Measurements from ENCODE around the gene KRTAP12-1. TPM values are rescaled to one million over a fixed set of nuclear protein-coding genes. Genes with fewer than 3 reads are reported as not detected.

The KRTAP12-1 gene
- total and polyA plus RNA-seq, 4 donors: not detected

DNA sequence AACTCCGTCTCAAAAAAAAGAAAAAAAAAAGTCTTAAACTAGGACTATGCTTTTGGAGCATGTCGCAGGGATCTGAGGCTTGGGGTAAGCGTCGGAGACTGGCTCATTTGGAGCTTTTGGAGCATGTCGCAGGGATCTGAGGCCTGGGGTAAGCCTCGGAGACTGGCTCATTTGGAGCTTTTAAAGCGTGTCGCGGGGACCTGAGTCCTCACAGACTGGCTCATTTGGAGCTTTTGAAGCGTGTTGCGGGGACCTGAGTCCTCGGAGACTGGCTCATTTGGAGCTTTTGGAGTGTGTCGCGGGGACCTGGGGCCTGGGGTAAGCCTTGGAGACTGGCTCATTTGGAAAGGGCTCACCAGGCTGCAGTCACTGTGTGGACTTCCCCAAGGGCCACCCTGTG is 43.0 kb upstream of the KRTAP12-1 start:
- H3K4me3 ChIP-seq (ENCODE audit: low read length in 2 of 2): no peak overlapping the region
- WGBS, 2 donors: 94 to 95% methylated on average over 14 of the region's 14 CpGs
- intact Hi-C loops (cut with DNase I): no loop called here
- ATAC-seq (ENCODE audit: low FRiP score): no peak
- H3K9me3 ChIP-seq (ENCODE audit: control insufficient read depth, low read length): no peaks in the 10 kb centered on the region
- no peak for DNase-seq
- H3K27me3 ChIP-seq (ENCODE audit: control insufficient read depth in 1 of 2, insufficient read depth in 2 of 2, low read length in 1 of 2): no peaks in the 10 kb centered on the region
- no peak overlapping the region for H3K27ac ChIP-seq (ENCODE audit: low read depth in 1 of 2, low read length in 2 of 2)
- no peaks in the 10 kb centered on the region for H3K4me1 ChIP-seq (ENCODE audit: control insufficient read depth in 1 of 2, insufficient read depth in 2 of 2, low read length in 2 of 2)
- H3K36me3 ChIP-seq (ENCODE audit: control insufficient read depth in 1 of 2, insufficient read depth in 2 of 2, low read length in 1 of 2): no peaks in the 10 kb centered on the region

DNA sequence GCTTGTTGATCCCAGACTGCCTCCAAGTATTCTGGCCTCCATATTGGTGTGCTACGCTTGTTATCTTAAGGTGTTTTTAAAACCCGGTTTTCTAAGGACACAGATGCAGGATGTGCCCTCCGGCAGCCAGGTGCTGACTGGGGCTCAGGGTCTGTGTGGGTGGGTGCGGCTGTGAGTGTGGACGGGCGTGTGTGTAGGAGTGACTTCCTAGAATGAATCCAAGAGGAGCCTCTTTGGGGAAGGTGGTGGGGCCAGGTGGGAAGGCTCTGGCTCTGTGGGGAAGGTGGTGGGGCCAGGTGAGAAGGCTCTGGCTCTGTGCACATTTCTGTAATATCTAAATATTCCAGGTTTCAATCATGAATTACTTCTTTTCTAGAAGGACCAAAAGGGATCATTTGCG is 42.2 kb upstream of the KRTAP12-1 start:
- no peak for ATAC-seq (ENCODE audit: low FRiP score)
- no peaks in the 10 kb centered on the region for H3K27me3 ChIP-seq (ENCODE audit: control insufficient read depth in 1 of 2, insufficient read depth in 2 of 2, low read length in 1 of 2)

DNA sequence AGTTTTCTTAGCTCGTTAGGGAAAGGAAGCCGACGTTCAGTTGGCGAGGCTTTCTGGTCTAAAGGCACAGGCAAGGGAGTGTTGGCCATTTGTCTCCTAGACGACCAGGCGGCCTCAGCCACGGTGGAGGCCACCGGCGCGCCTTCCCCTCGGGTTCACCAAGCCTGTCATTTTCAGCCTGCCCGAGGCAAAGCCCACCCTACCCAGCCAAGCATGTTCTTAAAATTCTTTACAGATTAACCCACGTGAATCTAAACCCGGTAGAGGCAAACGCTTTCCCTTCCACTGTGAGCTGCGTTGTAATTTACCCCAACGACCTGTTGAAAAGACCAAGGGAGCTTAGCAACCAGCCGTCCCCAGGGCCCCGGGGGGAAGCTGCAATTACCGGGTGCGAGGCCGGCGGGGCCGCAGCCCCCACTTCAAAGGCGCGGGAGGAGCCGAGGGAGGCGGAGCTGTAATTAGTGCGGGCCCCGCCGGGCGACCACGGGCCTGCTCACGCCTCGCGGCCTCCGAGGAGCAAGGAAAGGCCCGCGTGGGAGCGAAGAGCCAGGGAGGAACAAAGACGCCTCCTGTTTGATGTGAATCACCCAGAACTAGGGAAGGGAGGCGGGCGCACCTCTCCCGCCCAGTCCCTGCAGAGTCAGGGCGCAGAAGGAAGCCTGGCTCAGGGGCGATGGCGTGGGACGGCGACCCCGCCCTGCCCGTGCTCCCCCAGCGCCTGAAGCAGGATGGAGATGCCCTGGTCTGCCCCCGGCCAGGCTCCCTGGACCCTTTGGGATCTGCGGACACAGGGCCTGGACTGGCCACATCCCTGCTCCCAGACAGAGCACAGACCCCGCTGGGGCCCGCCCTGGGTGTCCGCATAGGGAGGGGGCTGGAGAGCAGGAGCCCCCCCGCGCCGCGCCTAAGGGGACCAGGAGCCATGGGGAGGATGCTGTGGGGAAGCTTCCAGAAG is 41.5 kb upstream of the KRTAP12-1 start:
- Histone ChIP-seq H3K36me3 (ENCODE audit: control insufficient read depth in 1 of 2, insufficient read depth in 2 of 2, low read length in 1 of 2) (no peaks in the 10 kb centered on the region), H3K9me3 (ENCODE audit: control insufficient read depth, low read length) (no peaks in the 10 kb centered on the region), H3K4me3 (ENCODE audit: low read length in 2 of 2) (no peak overlapping the region), H3K27me3 (ENCODE audit: control insufficient read depth in 1 of 2, insufficient read depth in 2 of 2, low read length in 1 of 2) (no peaks in the 10 kb centered on the region), H3K4me1 (ENCODE audit: control insufficient read depth in 1 of 2, insufficient read depth in 2 of 2, low read length in 2 of 2) (no peaks in the 10 kb centered on the region), H3K27ac (ENCODE audit: low read depth in 1 of 2, low read length in 2 of 2) (no peak overlapping the region)
- no peak for ATAC-seq (ENCODE audit: low FRiP score)
- WGBS, 2 donors: 35% methylated on average over 59 to 61 of the region's 61 CpGs
- intact Hi-C loops (cut with DNase I): no loop called here
- peak in 1 of 2 donors; percentile 71 for DNase-seq

More for the DNA sequence above, 42.2 kb upstream of the KRTAP12-1 start:
- no peaks in the 10 kb centered on the region for H3K9me3 ChIP-seq (ENCODE audit: control insufficient read depth, low read length)
- H3K4me3 ChIP-seq (ENCODE audit: low read length in 2 of 2): no peak overlapping the region
- no peaks in the 10 kb centered on the region for H3K36me3 ChIP-seq (ENCODE audit: control insufficient read depth in 1 of 2, insufficient read depth in 2 of 2, low read length in 1 of 2)
- intact Hi-C loops (cut with DNase I): no loop called here
- no peak for DNase-seq
- no peak overlapping the region for H3K27ac ChIP-seq (ENCODE audit: low read depth in 1 of 2, low read length in 2 of 2)
- H3K4me1 ChIP-seq (ENCODE audit: control insufficient read depth in 1 of 2, insufficient read depth in 2 of 2, low read length in 2 of 2): no peaks in the 10 kb centered on the region
- 92 to 95% methylated on average over 7 of the region's 7 CpGs for WGBS, 2 donors

DNA sequence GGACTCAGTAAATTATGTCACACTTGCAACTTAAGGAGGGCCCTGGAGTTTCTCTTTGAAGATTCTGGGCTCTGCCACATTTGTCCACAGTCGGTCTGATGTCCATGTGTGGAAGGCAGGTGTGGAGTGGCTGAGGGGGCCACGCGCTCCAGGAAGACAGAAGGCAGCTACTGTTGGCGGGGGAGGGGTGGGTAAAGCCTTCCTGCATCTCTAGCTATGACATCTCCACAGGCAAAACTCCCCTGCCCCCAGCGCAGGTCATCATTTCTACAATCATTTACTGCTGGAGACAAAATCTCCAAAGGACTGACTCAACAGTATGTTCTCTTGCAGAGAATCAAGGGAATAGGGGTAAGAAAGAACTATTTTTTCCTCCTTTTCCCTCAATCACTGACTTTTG is 40.8 kb upstream of the KRTAP12-1 start:
- intact Hi-C loops (cut with DNase I): no loop called here
- 74 to 76% methylated on average over 5 of the region's 5 CpGs for WGBS, 2 donors

DNA sequence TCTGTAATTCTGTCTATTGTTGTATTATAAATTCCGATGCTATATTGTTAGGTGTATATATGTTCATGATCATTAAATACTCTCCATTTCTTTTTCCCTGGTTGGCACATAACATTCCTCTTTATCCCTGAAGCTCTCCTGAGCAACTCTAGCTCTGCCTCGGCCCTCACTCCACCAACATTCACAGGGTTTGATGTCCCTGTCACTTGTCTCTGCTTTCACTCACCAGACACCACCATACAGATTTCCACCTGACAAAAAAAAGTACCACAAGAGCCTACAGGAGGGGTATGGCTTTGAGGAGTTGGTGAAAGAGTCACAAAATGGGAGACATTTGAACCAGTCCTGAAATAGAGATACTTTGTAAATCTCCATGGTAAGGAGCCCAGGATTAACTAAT is 38.2 kb upstream of the KRTAP12-1 start:
- Histone ChIP-seq H3K27me3 (ENCODE audit: control insufficient read depth in 1 of 2, insufficient read depth in 2 of 2, low read length in 1 of 2) (no peaks in the 10 kb centered on the region), H3K36me3 (ENCODE audit: control insufficient read depth in 1 of 2, insufficient read depth in 2 of 2, low read length in 1 of 2) (no peaks in the 10 kb centered on the region), H3K9me3 (ENCODE audit: control insufficient read depth, low read length) (no peaks in the 10 kb centered on the region), H3K27ac (ENCODE audit: low read depth in 1 of 2, low read length in 2 of 2) (no peak overlapping the region), H3K4me1 (ENCODE audit: control insufficient read depth in 1 of 2, insufficient read depth in 2 of 2, low read length in 2 of 2) (no peaks in the 10 kb centered on the region), H3K4me3 (ENCODE audit: low read length in 2 of 2) (no peak overlapping the region)
- DNase-seq (no peak), ATAC-seq (ENCODE audit: low FRiP score) (no peak)
- 87 to 93% methylated on average over 2 of the region's 2 CpGs for WGBS, 2 donors
- intact Hi-C loops (cut with DNase I): no loop called here

More for the DNA sequence above, 40.8 kb upstream of the KRTAP12-1 start:
- no peaks in the 10 kb centered on the region for H3K9me3 ChIP-seq (ENCODE audit: control insufficient read depth, low read length)
- H3K4me3 ChIP-seq (ENCODE audit: low read length in 2 of 2): no peak overlapping the region
- DNase-seq (no peak), ATAC-seq (ENCODE audit: low FRiP score) (no peak)
- no peaks in the 10 kb centered on the region for H3K4me1 ChIP-seq (ENCODE audit: control insufficient read depth in 1 of 2, insufficient read depth in 2 of 2, low read length in 2 of 2)
- no peak overlapping the region for H3K27ac ChIP-seq (ENCODE audit: low read depth in 1 of 2, low read length in 2 of 2)
- H3K36me3 ChIP-seq (ENCODE audit: control insufficient read depth in 1 of 2, insufficient read depth in 2 of 2, low read length in 1 of 2): no peaks in the 10 kb centered on the region
- no peaks in the 10 kb centered on the region for H3K27me3 ChIP-seq (ENCODE audit: control insufficient read depth in 1 of 2, insufficient read depth in 2 of 2, low read length in 1 of 2)

DNA sequence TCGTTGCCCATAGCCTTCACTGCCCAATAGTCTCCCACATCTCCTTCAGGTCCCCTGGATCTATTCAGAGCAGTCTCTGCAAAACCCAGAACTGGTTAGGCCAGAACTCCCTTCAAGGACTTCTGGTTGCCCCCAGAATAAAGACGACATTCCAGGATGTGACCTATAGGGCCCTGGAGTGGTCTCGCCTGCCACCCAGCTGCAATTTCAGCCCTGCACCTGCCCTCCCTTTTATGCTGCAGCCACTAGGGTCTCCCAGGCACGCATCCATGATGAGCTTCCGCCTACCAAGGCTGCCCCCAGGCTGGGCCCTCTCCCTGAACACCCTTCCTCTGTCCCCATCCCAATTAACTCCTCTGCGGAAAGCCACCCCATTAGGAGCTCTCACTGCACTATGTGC is 36.6 kb upstream of the KRTAP12-1 start:
- ATAC-seq (ENCODE audit: low FRiP score): no peak
- intact Hi-C loops (cut with DNase I): no loop called here
- Histone ChIP-seq H3K9me3 (ENCODE audit: control insufficient read depth, low read length) (no peaks in the 10 kb centered on the region), H3K27me3 (ENCODE audit: control insufficient read depth in 1 of 2, insufficient read depth in 2 of 2, low read length in 1 of 2) (no peaks in the 10 kb centered on the region), H3K36me3 (ENCODE audit: control insufficient read depth in 1 of 2, insufficient read depth in 2 of 2, low read length in 1 of 2) (no peaks in the 10 kb centered on the region), H3K27ac (ENCODE audit: low read depth in 1 of 2, low read length in 2 of 2) (no peak overlapping the region), H3K4me1 (ENCODE audit: control insufficient read depth in 1 of 2, insufficient read depth in 2 of 2, low read length in 2 of 2) (no peaks in the 10 kb centered on the region), H3K4me3 (ENCODE audit: low read length in 2 of 2) (no peak overlapping the region)
- WGBS, 2 donors: 74 to 88% methylated on average over 6 of the region's 6 CpGs
- DNase-seq: peak in 1 of 2 donors; percentile 41

DNA sequence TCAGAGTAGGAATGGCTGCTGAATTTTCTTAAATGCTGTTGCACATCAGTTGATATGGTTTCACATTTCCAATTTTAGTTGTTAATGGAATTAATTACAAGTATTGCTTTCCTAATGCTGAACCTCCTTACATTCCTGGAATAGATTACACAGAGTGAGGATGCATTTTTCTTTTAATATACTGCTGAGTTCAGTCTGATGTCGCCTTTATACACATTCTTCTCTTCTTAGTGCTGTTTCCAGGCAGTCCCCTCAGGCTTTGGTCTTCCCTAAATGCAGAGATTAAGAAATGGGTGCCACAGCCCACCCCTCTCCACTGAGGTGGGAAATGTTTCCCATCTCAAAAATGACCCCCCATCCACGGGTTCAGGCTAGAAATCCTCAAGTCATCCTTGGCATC is 36.1 kb upstream of the KRTAP12-1 start:
- 55 to 66% methylated on average over 2 of the region's 2 CpGs for WGBS, 2 donors
- ATAC-seq (ENCODE audit: low FRiP score): no peak
- no peak overlapping the region for H3K27ac ChIP-seq (ENCODE audit: low read depth in 1 of 2, low read length in 2 of 2)
- H3K4me3 ChIP-seq (ENCODE audit: low read length in 2 of 2): no peak overlapping the region
- intact Hi-C loops (cut with DNase I): no loop called here
- no peaks in the 10 kb centered on the region for H3K9me3 ChIP-seq (ENCODE audit: control insufficient read depth, low read length)
- DNase-seq: no peak
- H3K27me3 ChIP-seq (ENCODE audit: control insufficient read depth in 1 of 2, insufficient read depth in 2 of 2, low read length in 1 of 2): no peaks in the 10 kb centered on the region
- no peaks in the 10 kb centered on the region for H3K4me1 ChIP-seq (ENCODE audit: control insufficient read depth in 1 of 2, insufficient read depth in 2 of 2, low read length in 2 of 2)
- H3K36me3 ChIP-seq (ENCODE audit: control insufficient read depth in 1 of 2, insufficient read depth in 2 of 2, low read length in 1 of 2): no peaks in the 10 kb centered on the region

DNA sequence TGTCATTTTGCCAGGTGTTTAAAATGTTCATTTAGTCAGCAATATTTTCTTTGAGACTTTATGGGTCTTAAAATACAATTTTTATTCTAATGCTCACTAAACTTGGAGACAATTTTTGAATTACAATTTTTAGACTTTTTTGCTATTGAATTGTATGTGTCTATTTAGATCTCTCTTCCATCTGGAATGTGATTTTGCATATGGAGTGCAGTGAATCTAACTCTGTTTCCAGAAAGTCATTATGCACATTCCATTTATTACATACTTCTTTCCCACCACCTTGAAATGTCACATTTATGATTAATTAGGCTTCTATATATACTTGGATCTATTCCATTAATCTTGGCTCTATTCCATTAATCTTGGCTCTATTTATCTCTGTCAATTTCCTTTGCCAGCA is 35.0 kb upstream of the KRTAP12-1 start:
- DNase-seq (no peak), ATAC-seq (ENCODE audit: low FRiP score) (no peak)
- H3K36me3 ChIP-seq (ENCODE audit: control insufficient read depth in 1 of 2, insufficient read depth in 2 of 2, low read length in 1 of 2): no peaks in the 10 kb centered on the region
- H3K4me3 ChIP-seq (ENCODE audit: low read length in 2 of 2): no peak overlapping the region
- H3K9me3 ChIP-seq (ENCODE audit: control insufficient read depth, low read length): no peaks in the 10 kb centered on the region
- intact Hi-C loops (cut with DNase I): no loop called here
- H3K27ac ChIP-seq (ENCODE audit: low read depth in 1 of 2, low read length in 2 of 2): no peak overlapping the region
- no peaks in the 10 kb centered on the region for H3K4me1 ChIP-seq (ENCODE audit: control insufficient read depth in 1 of 2, insufficient read depth in 2 of 2, low read length in 2 of 2)
- H3K27me3 ChIP-seq (ENCODE audit: control insufficient read depth in 1 of 2, insufficient read depth in 2 of 2, low read length in 1 of 2): no peaks in the 10 kb centered on the region

DNA sequence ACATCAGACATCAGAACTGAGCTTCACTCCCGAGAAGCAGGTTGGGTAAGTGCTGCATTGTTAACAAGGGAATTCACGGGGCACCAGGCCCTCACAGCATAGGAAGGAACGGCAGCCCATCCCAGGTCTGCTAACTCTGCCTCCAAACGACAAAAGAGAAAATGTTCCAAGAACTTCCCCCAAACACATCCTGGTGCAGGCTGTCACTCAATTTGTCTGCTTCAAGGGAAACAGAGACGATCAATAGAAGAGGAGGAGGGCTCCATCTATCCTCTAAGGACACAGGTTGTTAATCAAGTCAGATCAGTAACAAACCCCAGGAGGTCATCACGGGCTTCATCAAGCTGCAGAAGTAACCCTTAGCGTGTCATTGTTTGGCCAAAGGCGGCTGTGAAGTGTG is 32.9 kb upstream of the KRTAP12-1 start:
- H3K9me3 ChIP-seq (ENCODE audit: control insufficient read depth, low read length): no peaks in the 10 kb centered on the region
- no peak overlapping the region for H3K4me3 ChIP-seq (ENCODE audit: low read length in 2 of 2)
- H3K27me3 ChIP-seq (ENCODE audit: control insufficient read depth in 1 of 2, insufficient read depth in 2 of 2, low read length in 1 of 2): no peaks in the 10 kb centered on the region
- ATAC-seq (ENCODE audit: low FRiP score): no peak
- no peaks in the 10 kb centered on the region for H3K4me1 ChIP-seq (ENCODE audit: control insufficient read depth in 1 of 2, insufficient read depth in 2 of 2, low read length in 2 of 2)
- no peak overlapping the region for H3K27ac ChIP-seq (ENCODE audit: low read depth in 1 of 2, low read length in 2 of 2)
- WGBS, 2 donors: 57 to 60% methylated on average over 8 of the region's 8 CpGs
- peak in 1 of 2 donors; percentile 22 for DNase-seq
- H3K36me3 ChIP-seq (ENCODE audit: control insufficient read depth in 1 of 2, insufficient read depth in 2 of 2, low read length in 1 of 2): no peaks in the 10 kb centered on the region
- intact Hi-C loops (cut with DNase I): no loop called here
